H1 (cell line): ENCODE data around the gene PRKAA2. TPM values are rescaled to one million over a fixed set of nuclear protein-coding genes. Genes with fewer than 3 reads are reported as not detected.

ENCODE experiments used
- BACH1 ChIP-seq: IDR thresholded peaks from 2 replicates; pipeline ENCODE4 v1.6.1; 2012; ENCODE audit warnings: low read length, improper control_type of control experiment
- CHD7 ChIP-seq: fragments of 300-600 bp; sonication (generic); IDR thresholded peaks from 2 replicates; pipeline ENCODE4 v1.7.1; 2012; ENCODE audit warnings: low read length, moderate library complexity, mild to moderate bottlenecking, inconsistent platforms; ENCODE audit not compliant: insufficient replicate concordance
- JUND ChIP-seq: IDR thresholded peaks from 2 replicates; pipeline ENCODE4 v1.6.1; 2011; ENCODE audit warnings: mild to moderate bottlenecking, improper control_type of control experiment, low read length
- polyA plus RNA-seq, 7 experiments: library from polyadenylated mRNA; depleted of rRNA in 3 of 7; stranded (reverse) in 5 of 7; unstranded in 2 of 7; fragments of >200 nt in 5 of 7; fragments of 200-250 nt in 2 of 7; gene quantifications; 1 replicate in 5 of 7; 2 replicates in 1 of 7; 4 replicates in 1 of 7; pipeline versions ENCODE4 v1.2.1 to v1.2.3, GENCODE V29; 2011 to 2013; ENCODE audit warnings: missing spikeins in 2 of 7, mixed read lengths in 2 of 7
- total RNA-seq: library from RNA; stranded (reverse); fragmentation: NEBNext Ultra II Directional; extraction: Animal tissue kit (Norgen Biotek cat#: 25700); gene quantifications from 2 replicates; pipeline ENCODE4 v1.2.1, GENCODE V29; 2021

PRKAA2 gene
- total and polyA plus RNA-seq, 2 of the 8 experiments (the other 6 are each of a cell fraction or from before 2014, with no cell fraction given): 2.6 to 6.4 TPM

- TF ChIP-seq CHD7 (no peak), JUND (no peak), BACH1 (no peak)
Observed at GRCh38 chr1:56719171-56719570, 74.1 kb downstream of the PRKAA2 start (continued).
